Hepatocyte (in vitro differentiated cells): ENCODE data around the gene TNFAIP8L3.

ENCODE experiments used
- CTCF ChIP-seq: fragments of 200-600 bp; sonication (generic); IDR thresholded peaks from 2 replicates; pipeline ENCODE4 v1.5.1; 2016; ENCODE audit warnings: antibody characterized with exemption, mild to moderate bottlenecking; ENCODE audit not compliant: poor library complexity
- EZH2 ChIP-seq: fragments of 200-600 bp; sonication (generic); IDR thresholded peaks from 2 replicates; pipeline ENCODE4 v1.6.1; 2016; ENCODE audit warnings: antibody characterized with exemption, mild to moderate bottlenecking, borderline replicate concordance
- EZH2phosphoT487 ChIP-seq: fragments of 200-600 bp; sonication (generic); IDR thresholded peaks from one replicate; pipeline ENCODE4 v1.6.1; 2018; ENCODE audit warnings: antibody characterized with exemption, mild to moderate bottlenecking, low read depth, moderate library complexity; ENCODE audit not compliant: unreplicated experiment, severe bottlenecking

GRCh38 chr15:51065261-51065660 is 29.4 kb downstream of the TNFAIP8L3 start:
- TF ChIP-seq CTCF (no peak), EZH2phosphoT487 (no peak), EZH2 (no peak)
